ENCODE measurements around the gene SLC12A7.

Gene SLC12A7

GRCh38 chr5:1032551-1033027 is 79.3 kb downstream of the SLC12A7 start:
- Histone ChIP-seq H3K4me1 (ENCODE audit: control insufficient read depth in 1 of 2, insufficient read depth in 2 of 2, low read length in 2 of 2) (no peaks in the 10 kb centered on the region), H4K12ac (ENCODE audit: low read depth, low read length) (no peak overlapping the region), H2BK5ac (ENCODE audit: low read depth, low read length, poor library complexity) (no peak overlapping the region), H3K9ac (ENCODE audit: low read length) (no peak overlapping the region), H3K14ac (ENCODE audit: low read length) (no peak overlapping the region), H4K91ac (ENCODE audit: low read depth, low read length) (no peak overlapping the region), H4K8ac (ENCODE audit: low read depth, low read length) (no peak overlapping the region), H3K4ac (ENCODE audit: low read depth, low read length) (no peak overlapping the region), H3K27me3 (ENCODE audit: insufficient read depth, low read length) (no peaks in the 10 kb centered on the region), H3K4me3 (ENCODE audit: low read depth, low read length) (no peak overlapping the region), H3K23ac (ENCODE audit: low read length) (no peak overlapping the region), H2BK12ac (ENCODE audit: low read length) (no peak overlapping the region), H3K36me3 (ENCODE audit: control insufficient read depth in 1 of 2, insufficient read depth in 2 of 2, low read length in 2 of 2) (no peaks in the 10 kb centered on the region), H2BK120ac (ENCODE audit: insufficient read depth, low read length, poor library complexity) (no peak overlapping the region), H3K27ac (ENCODE audit: low read depth, low read length) (no peak overlapping the region), H3K79me1 (ENCODE audit: low read length) (no peaks in the 10 kb centered on the region), H2AFZ (ENCODE audit: insufficient read depth, low read length, poor library complexity) (no peak overlapping the region), H2AK5ac (ENCODE audit: low read length) (no peak overlapping the region), H3K18ac (ENCODE audit: low read length) (no peak overlapping the region), H3K9me3 (ENCODE audit: insufficient read depth, low read depth, low read length) (peaks cover 5% of the 10 kb centered on the region), H3K79me2 (ENCODE audit: control insufficient read depth, insufficient read depth, low read length, poor library complexity) (no peaks in the 10 kb centered on the region), H3K4me2 (ENCODE audit: low read length) (no peak overlapping the region)
- no peak for DNase-seq
- no CpG with 5 or more reads among the region's 14 CpGs for WGBS (ENCODE audit: extremely low coverage, insufficient coverage, insufficient read length)

GRCh38 chr5:1032011-1032410 is 79.9 kb downstream of the SLC12A7 start:
- Histone ChIP-seq H2BK12ac (ENCODE audit: low read length) (no peak overlapping the region), H4K91ac (ENCODE audit: low read depth, low read length) (no peak overlapping the region), H3K18ac (ENCODE audit: low read length) (no peak overlapping the region), H2BK5ac (ENCODE audit: low read depth, low read length, poor library complexity) (no peak overlapping the region), H3K4ac (ENCODE audit: low read depth, low read length) (no peak overlapping the region), H4K12ac (ENCODE audit: low read depth, low read length) (no peak overlapping the region), H2AFZ (ENCODE audit: insufficient read depth, low read length, poor library complexity) (no peak overlapping the region), H3K4me2 (ENCODE audit: low read length) (no peak overlapping the region), H4K8ac (ENCODE audit: low read depth, low read length) (no peak overlapping the region), H3K79me2 (ENCODE audit: control insufficient read depth, insufficient read depth, low read length, poor library complexity) (no peaks in the 10 kb centered on the region), H3K9ac (ENCODE audit: low read length) (no peak overlapping the region), H3K23ac (ENCODE audit: low read length) (no peak overlapping the region), H3K27ac (ENCODE audit: low read depth, low read length) (no peak overlapping the region), H3K36me3 (ENCODE audit: control insufficient read depth in 1 of 2, insufficient read depth in 2 of 2, low read length in 2 of 2) (no peaks in the 10 kb centered on the region), H3K4me1 (ENCODE audit: control insufficient read depth in 1 of 2, insufficient read depth in 2 of 2, low read length in 2 of 2) (no peaks in the 10 kb centered on the region), H3K27me3 (ENCODE audit: insufficient read depth, low read length) (no peaks in the 10 kb centered on the region), H3K14ac (ENCODE audit: low read length) (no peak overlapping the region), H3K9me3 (ENCODE audit: insufficient read depth, low read depth, low read length) (peaks cover 5% of the 10 kb centered on the region), H2BK120ac (ENCODE audit: insufficient read depth, low read length, poor library complexity) (no peak overlapping the region), H3K4me3 (ENCODE audit: low read depth, low read length) (no peak overlapping the region), H3K79me1 (ENCODE audit: low read length) (no peaks in the 10 kb centered on the region), H2AK5ac (ENCODE audit: low read length) (no peak overlapping the region)
- WGBS (ENCODE audit: extremely low coverage, insufficient coverage, insufficient read length) = no CpG with 5 or more reads among the region's 16 CpGs
- no peak for DNase-seq

GRCh38 chr5:1031306-1031959 is 80.4 kb downstream of the SLC12A7 start:
- H3K4ac ChIP-seq (ENCODE audit: low read depth, low read length) = no peak overlapping the region
- no peak overlapping the region for H2BK5ac ChIP-seq (ENCODE audit: low read depth, low read length, poor library complexity)
- no peak overlapping the region for H4K91ac ChIP-seq (ENCODE audit: low read depth, low read length)
- no peak overlapping the region for H3K23ac ChIP-seq (ENCODE audit: low read length)
- no peak overlapping the region for H4K8ac ChIP-seq (ENCODE audit: low read depth, low read length)
- no peak overlapping the region for H3K18ac ChIP-seq (ENCODE audit: low read length)
- no peaks in the 10 kb centered on the region for H3K79me2 ChIP-seq (ENCODE audit: control insufficient read depth, insufficient read depth, low read length, poor library complexity)
- no peak overlapping the region for H4K12ac ChIP-seq (ENCODE audit: low read depth, low read length)
- peaks cover 10% of the 10 kb centered on the region for H3K9me3 ChIP-seq (ENCODE audit: insufficient read depth, low read depth, low read length)
- no peaks in the 10 kb centered on the region for H3K27me3 ChIP-seq (ENCODE audit: insufficient read depth, low read length)
- no peak overlapping the region for H3K27ac ChIP-seq (ENCODE audit: low read depth, low read length)
- H2AFZ ChIP-seq (ENCODE audit: insufficient read depth, low read length, poor library complexity) = no peak overlapping the region
- H3K9ac ChIP-seq (ENCODE audit: low read length) = no peak overlapping the region
- no peak overlapping the region for H3K4me3 ChIP-seq (ENCODE audit: low read depth, low read length)
- H3K4me2 ChIP-seq (ENCODE audit: low read length) = no peak overlapping the region
- H2BK120ac ChIP-seq (ENCODE audit: insufficient read depth, low read length, poor library complexity) = no peak overlapping the region
- H2BK12ac ChIP-seq (ENCODE audit: low read length) = no peak overlapping the region
- H2AK5ac ChIP-seq (ENCODE audit: low read length) = no peak overlapping the region
- H3K36me3 ChIP-seq (ENCODE audit: control insufficient read depth in 1 of 2, insufficient read depth in 2 of 2, low read length in 2 of 2) = no peaks in the 10 kb centered on the region
- WGBS (ENCODE audit: extremely low coverage, insufficient coverage, insufficient read length) = no CpG with 5 or more reads among the region's 19 CpGs
- H3K79me1 ChIP-seq (ENCODE audit: low read length) = no peaks in the 10 kb centered on the region
- H3K4me1 ChIP-seq (ENCODE audit: control insufficient read depth in 1 of 2, insufficient read depth in 2 of 2, low read length in 2 of 2) = no peaks in the 10 kb centered on the region
- no peak overlapping the region for H3K14ac ChIP-seq (ENCODE audit: low read length)
- DNase-seq = no peak

- Histone ChIP-seq H2AFZ (ENCODE audit: insufficient read depth, low read length, poor library complexity) (no peak overlapping the region), H3K18ac (ENCODE audit: low read length) (no peak overlapping the region), H3K4me2 (ENCODE audit: low read length) (no peak overlapping the region), H2BK12ac (ENCODE audit: low read length) (no peak overlapping the region), H3K23ac (ENCODE audit: low read length) (no peak overlapping the region), H3K79me1 (ENCODE audit: low read length) (no peaks in the 10 kb centered on the region), H3K4me1 (ENCODE audit: control insufficient read depth in 1 of 2, insufficient read depth in 2 of 2, low read length in 2 of 2) (no peaks in the 10 kb centered on the region), H2BK5ac (ENCODE audit: low read depth, low read length, poor library complexity) (no peak overlapping the region), H2BK120ac (ENCODE audit: insufficient read depth, low read length, poor library complexity) (no peak overlapping the region), H4K8ac (ENCODE audit: low read depth, low read length) (no peak overlapping the region), H3K4ac (ENCODE audit: low read depth, low read length) (no peak overlapping the region), H2AK5ac (ENCODE audit: low read length) (no peak overlapping the region), H3K27me3 (ENCODE audit: insufficient read depth, low read length) (no peaks in the 10 kb centered on the region), H3K14ac (ENCODE audit: low read length) (no peak overlapping the region), H3K36me3 (ENCODE audit: control insufficient read depth in 1 of 2, insufficient read depth in 2 of 2, low read length in 2 of 2) (no peaks in the 10 kb centered on the region), H3K27ac (ENCODE audit: low read depth, low read length) (no peak overlapping the region), H4K91ac (ENCODE audit: low read depth, low read length) (no peak overlapping the region), H3K79me2 (ENCODE audit: control insufficient read depth, insufficient read depth, low read length, poor library complexity) (no peaks in the 10 kb centered on the region), H4K12ac (ENCODE audit: low read depth, low read length) (no peak overlapping the region), H3K9me3 (ENCODE audit: insufficient read depth, low read depth, low read length) (peaks cover 10% of the 10 kb centered on the region), H3K9ac (ENCODE audit: low read length) (no peak overlapping the region), H3K4me3 (ENCODE audit: low read depth, low read length) (no peak overlapping the region)
- no CpG with 5 or more reads among the region's 10 CpGs for WGBS (ENCODE audit: extremely low coverage, insufficient coverage, insufficient read length)
- no peak for DNase-seq
Observed at GRCh38 chr5:1030801-1031271, 81.0 kb downstream of the SLC12A7 start.

All from trophoblast cell (in vitro differentiated cells and primary cell).